ENCODE results near the gene CCDC154. TPM values are rescaled to one million over a fixed set of nuclear protein-coding genes. Genes with fewer than 3 reads are reported as not detected.
"Not testable (repeated sequence)": the region's sequence is repeated elsewhere in the genome, so short reads cannot be mapped to it uniquely, and the experiment has no call there.

Gene CCDC154
- total RNA-seq, 2 experiments from 2014 or later: 1.5 to 3.0 TPM

- H3K27ac Mint-ChIP-seq: no peak overlapping the region
- H3K27me3 Mint-ChIP-seq: no peaks in the 10 kb centered on the region
- DNase-seq: no peak
- H3K4me1 Mint-ChIP-seq (ENCODE audit: low read depth): peaks cover 27% of the 10 kb centered on the region
- H3K9me3 Mint-ChIP-seq: no peaks in the 10 kb centered on the region
- CTCF ChIA-PET: no interaction called here
- intact Hi-C loops (cut with micrococcal nuclease): no loop called here
- H3K36me3 Mint-ChIP-seq: peaks cover 2% of the 10 kb centered on the region
- no peak overlapping the region for H3K4me3 Mint-ChIP-seq
- POLR2A ChIA-PET: no interaction called here
Observed at GRCh38 chr16:1469693-1470201, 25.4 kb upstream of the CCDC154 start.

- CTCF ChIA-PET; H3K27me3 Mint-ChIP-seq; H3K4me3 Mint-ChIP-seq; DNase-seq; H3K9me3 Mint-ChIP-seq; intact Hi-C loops (cut with micrococcal nuclease); H3K27ac Mint-ChIP-seq; H3K36me3 Mint-ChIP-seq: not testable (repeated sequence)
- POLR2A ChIA-PET: interaction anchor here (0.6 kb wide), 1 partner anchor 12 kb away, joined by 3 read pairs; no protein-coding TSS in a partner anchor
- peaks cover 25% of the 10 kb centered on the region for H3K4me1 Mint-ChIP-seq (ENCODE audit: low read depth)
Observed at GRCh38 chr16:1469141-1469540, 24.8 kb upstream of the CCDC154 start.

GRCh38 chr16:1468426-1468810 lies 24.1 kb upstream of the CCDC154 start:
- DNase-seq: no peak
- intact Hi-C loops (cut with micrococcal nuclease): no loop called here

GRCh38 chr16:1466968-1467521 lies 22.7 kb upstream of the CCDC154 start:
- intact Hi-C loops (cut with micrococcal nuclease): no loop called here
- ChIA-PET CTCF (no interaction called here), POLR2A (no interaction called here)
- H3K4me3 Mint-ChIP-seq: no peak overlapping the region
- DNase-seq: no peak
- no peak overlapping the region for H3K27ac Mint-ChIP-seq
- peaks cover 3% of the 10 kb centered on the region for H3K36me3 Mint-ChIP-seq
- no peaks in the 10 kb centered on the region for H3K9me3 Mint-ChIP-seq
- no peaks in the 10 kb centered on the region for H3K27me3 Mint-ChIP-seq
- H3K4me1 Mint-ChIP-seq (ENCODE audit: low read depth): peaks cover 18% of the 10 kb centered on the region

More at GRCh38 chr16:1468426-1468810, 24.1 kb upstream of the CCDC154 start:
- peaks cover 2% of the 10 kb centered on the region for H3K36me3 Mint-ChIP-seq
- H3K9me3 Mint-ChIP-seq: no peaks in the 10 kb centered on the region
- no peaks in the 10 kb centered on the region for H3K27me3 Mint-ChIP-seq
- CTCF ChIA-PET: interaction anchor here (0.7 kb wide), 1 partner anchor 213 kb away, joined by 3 read pairs; no protein-coding TSS in a partner anchor
- H3K4me3 Mint-ChIP-seq: no peak overlapping the region
- peaks cover 23% of the 10 kb centered on the region for H3K4me1 Mint-ChIP-seq (ENCODE audit: low read depth)
- no peak overlapping the region for H3K27ac Mint-ChIP-seq
- POLR2A ChIA-PET: no interaction called here

GRCh38 chr16:1466054-1466453 lies 21.7 kb upstream of the CCDC154 start:
- ChIA-PET CTCF (no interaction called here), POLR2A (no interaction called here)
- Mint-ChIP-seq H3K27me3 (no peaks in the 10 kb centered on the region), H3K36me3 (peaks cover 3% of the 10 kb centered on the region), H3K4me1 (ENCODE audit: low read depth) (peaks cover 13% of the 10 kb centered on the region), H3K27ac (no peak overlapping the region), H3K9me3 (no peaks in the 10 kb centered on the region), H3K4me3 (no peak overlapping the region)
- intact Hi-C loops (cut with micrococcal nuclease): no loop called here
- no peak for DNase-seq

- Mint-ChIP-seq H3K27ac (no peak overlapping the region), H3K4me3 (no peak overlapping the region), H3K9me3 (no peaks in the 10 kb centered on the region), H3K27me3 (no peaks in the 10 kb centered on the region), H3K36me3 (peaks cover 3% of the 10 kb centered on the region), H3K4me1 (ENCODE audit: low read depth) (peaks cover 8% of the 10 kb centered on the region)
- DNase-seq: no peak
- CTCF ChIA-PET: no interaction called here
- POLR2A ChIA-PET: no interaction called here
- intact Hi-C loops (cut with micrococcal nuclease): no loop called here
Observed at GRCh38 chr16:1465567-1465915, 21.2 kb upstream of the CCDC154 start.

GRCh38 chr16:1464894-1465566 lies 20.7 kb upstream of the CCDC154 start:
- Mint-ChIP-seq H3K4me1 (ENCODE audit: low read depth) (peaks cover 4% of the 10 kb centered on the region), H3K4me3 (no peak overlapping the region), H3K36me3 (peaks cover 3% of the 10 kb centered on the region), H3K27ac (no peak overlapping the region), H3K9me3 (no peaks in the 10 kb centered on the region), H3K27me3 (no peaks in the 10 kb centered on the region)
- no peak for DNase-seq
- intact Hi-C loops (cut with micrococcal nuclease): no loop called here
- POLR2A ChIA-PET: no interaction called here
- CTCF ChIA-PET: no interaction called here

- no peaks in the 10 kb centered on the region for H3K9me3 Mint-ChIP-seq
- DNase-seq: no peak
- H3K27ac Mint-ChIP-seq: no peak overlapping the region
- H3K27me3 Mint-ChIP-seq: no peaks in the 10 kb centered on the region
- intact Hi-C loops (cut with micrococcal nuclease): no loop called here
- no peak overlapping the region for H3K4me3 Mint-ChIP-seq
- H3K4me1 Mint-ChIP-seq (ENCODE audit: low read depth): no peaks in the 10 kb centered on the region
- POLR2A ChIA-PET: no interaction called here
- CTCF ChIA-PET: no interaction called here
- peaks cover 3% of the 10 kb centered on the region for H3K36me3 Mint-ChIP-seq
Observed at GRCh38 chr16:1464196-1464893, 20.0 kb upstream of the CCDC154 start.

GRCh38 chr16:1461146-1461545 lies 16.8 kb upstream of the CCDC154 start:
- intact Hi-C loops (cut with micrococcal nuclease): no loop called here
- H3K4me3 Mint-ChIP-seq: no peak overlapping the region
- no peaks in the 10 kb centered on the region for H3K9me3 Mint-ChIP-seq
- no peak overlapping the region for H3K27ac Mint-ChIP-seq
- H3K36me3 Mint-ChIP-seq: peaks cover 3% of the 10 kb centered on the region
- ChIA-PET POLR2A (no interaction called here), CTCF (no interaction called here)
- H3K4me1 Mint-ChIP-seq (ENCODE audit: low read depth): peaks cover 7% of the 10 kb centered on the region
- no peak for DNase-seq
- H3K27me3 Mint-ChIP-seq: no peaks in the 10 kb centered on the region

GRCh38 chr16:1460602-1461138 lies 16.3 kb upstream of the CCDC154 start:
- Mint-ChIP-seq H3K4me1 (ENCODE audit: low read depth) (peaks cover 7% of the 10 kb centered on the region), H3K4me3 (no peak overlapping the region), H3K27ac (no peak overlapping the region), H3K9me3 (no peaks in the 10 kb centered on the region), H3K36me3 (peaks cover 3% of the 10 kb centered on the region), H3K27me3 (no peaks in the 10 kb centered on the region)
- no peak for DNase-seq
- intact Hi-C loops (cut with micrococcal nuclease): no loop called here
- ChIA-PET POLR2A (no interaction called here), CTCF (no interaction called here)

- Mint-ChIP-seq H3K27me3 (no peaks in the 10 kb centered on the region), H3K27ac (no peak overlapping the region), H3K4me3 (no peak overlapping the region), H3K4me1 (ENCODE audit: low read depth) (peaks cover 7% of the 10 kb centered on the region), H3K9me3 (no peaks in the 10 kb centered on the region), H3K36me3 (peaks cover 2% of the 10 kb centered on the region)
- intact Hi-C loops (cut with micrococcal nuclease): no loop called here
- CTCF ChIA-PET: no interaction called here
- no peak for DNase-seq
- POLR2A ChIA-PET: interaction anchor here (0.7 kb wide), 1 partner anchor 264 kb away, joined by 4 read pairs; no protein-coding TSS in a partner anchor
Observed at GRCh38 chr16:1459967-1460366, 15.6 kb upstream of the CCDC154 start.

- Mint-ChIP-seq H3K4me3 (no peak overlapping the region), H3K36me3 (peaks cover 1% of the 10 kb centered on the region), H3K27me3 (no peaks in the 10 kb centered on the region), H3K4me1 (ENCODE audit: low read depth) (peaks cover 10% of the 10 kb centered on the region), H3K27ac (no peak overlapping the region), H3K9me3 (no peaks in the 10 kb centered on the region)
- no peak for DNase-seq
- POLR2A ChIA-PET: interaction anchor here (0.7 kb wide), 1 partner anchor 263 kb away, joined by 4 read pairs; no protein-coding TSS in a partner anchor
- intact Hi-C loops (cut with micrococcal nuclease): no loop called here
- CTCF ChIA-PET: no interaction called here
Observed at GRCh38 chr16:1458977-1459341, 14.6 kb upstream of the CCDC154 start.
